HG02840 (cell line): Measurements from ENCODE around the gene CACNA1H.

Experiments used
- ATAC-seq: cut with Tn5 transposase; IDR thresholded peaks from one replicate; pipeline ENCODE4 v1.9.1; 2021; ENCODE audit warnings: mild to moderate bottlenecking, moderate library complexity, moderate number of reproducible peaks; ENCODE audit not compliant: unreplicated experiment, low FRiP score

Gene CACNA1H

GRCh38 chr16:1171001-1171400 is 18.1 kb downstream of the CACNA1H start:
- no peak for ATAC-seq

GRCh38 chr16:1171854-1172428 is 19.0 kb downstream of the CACNA1H start:
- no peak for ATAC-seq

GRCh38 chr16:1172651-1173050 is 19.7 kb downstream of the CACNA1H start:
- no peak for ATAC-seq

GRCh38 chr16:1173788-1174451 is 21.0 kb downstream of the CACNA1H start:
- no peak for ATAC-seq

- ATAC-seq, result no peak
Observed at GRCh38 chr16:1174477-1175357, 21.8 kb downstream of the CACNA1H start.

GRCh38 chr16:1175566-1176279 is 22.8 kb downstream of the CACNA1H start:
- no peak for ATAC-seq

GRCh38 chr16:1176280-1176897 is 23.5 kb downstream of the CACNA1H start:
- no peak for ATAC-seq

- ATAC-seq, result no peak
Observed at GRCh38 chr16:1177053-1177452, 24.1 kb downstream of the CACNA1H start.

- ATAC-seq, result no peak
Observed at GRCh38 chr16:1177750-1178149, 24.8 kb downstream of the CACNA1H start.

- no peak for ATAC-seq
Observed at GRCh38 chr16:1178295-1178910, 25.5 kb downstream of the CACNA1H start.

GRCh38 chr16:1180549-1181403 is 27.9 kb downstream of the CACNA1H start:
- no peak for ATAC-seq

- no peak for ATAC-seq
Observed at GRCh38 chr16:1181404-1182315, 28.8 kb downstream of the CACNA1H start.

- no peak for ATAC-seq
Observed at GRCh38 chr16:1182316-1182671, 29.4 kb downstream of the CACNA1H start.

- no peak for ATAC-seq
Observed at GRCh38 chr16:1182950-1183907, 30.3 kb downstream of the CACNA1H start.

GRCh38 chr16:1184156-1184868 is 31.4 kb downstream of the CACNA1H start:
- no peak for ATAC-seq

- no peak for ATAC-seq
Observed at GRCh38 chr16:1184980-1185379, 32.1 kb downstream of the CACNA1H start.
